ENCODE measurements around the gene DIAPH2.

DIAPH2 gene

DNA sequence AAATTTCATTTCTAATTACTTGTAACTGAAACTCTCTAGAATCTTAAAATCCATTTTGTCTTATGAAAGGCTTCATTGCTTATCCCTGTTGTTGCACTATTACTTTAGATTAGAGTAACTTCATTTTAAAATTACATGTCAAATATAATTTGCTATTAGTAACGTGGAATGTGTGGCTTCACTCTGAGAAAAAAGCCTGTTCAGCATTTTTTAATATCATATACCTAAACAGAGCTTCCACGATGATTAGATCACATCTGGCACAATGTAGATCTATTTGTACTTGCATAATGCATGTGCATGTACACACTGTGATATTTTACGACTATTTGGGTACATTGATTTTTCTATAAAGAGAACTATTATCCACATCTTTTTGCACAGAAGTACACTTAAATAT, 847.2 kb downstream of the DIAPH2 start:
- Histone ChIP-seq H3K27me3 (replicated peaks) (no peaks in the 10 kb centered on the region), H3K27ac (no peak overlapping the region), H3K36me3 (replicated peaks) (no peaks in the 10 kb centered on the region), H3K4me3 (ENCODE audit: low read depth, low read length) (no peak overlapping the region)
- no peak for DNase-seq
- in situ Hi-C loops (cut with HindIII; ENCODE audit: low pct_ligation_motif_present, low sequenced_read_pairs), result no loop called here
- TF ChIP-seq, protein P1, sequence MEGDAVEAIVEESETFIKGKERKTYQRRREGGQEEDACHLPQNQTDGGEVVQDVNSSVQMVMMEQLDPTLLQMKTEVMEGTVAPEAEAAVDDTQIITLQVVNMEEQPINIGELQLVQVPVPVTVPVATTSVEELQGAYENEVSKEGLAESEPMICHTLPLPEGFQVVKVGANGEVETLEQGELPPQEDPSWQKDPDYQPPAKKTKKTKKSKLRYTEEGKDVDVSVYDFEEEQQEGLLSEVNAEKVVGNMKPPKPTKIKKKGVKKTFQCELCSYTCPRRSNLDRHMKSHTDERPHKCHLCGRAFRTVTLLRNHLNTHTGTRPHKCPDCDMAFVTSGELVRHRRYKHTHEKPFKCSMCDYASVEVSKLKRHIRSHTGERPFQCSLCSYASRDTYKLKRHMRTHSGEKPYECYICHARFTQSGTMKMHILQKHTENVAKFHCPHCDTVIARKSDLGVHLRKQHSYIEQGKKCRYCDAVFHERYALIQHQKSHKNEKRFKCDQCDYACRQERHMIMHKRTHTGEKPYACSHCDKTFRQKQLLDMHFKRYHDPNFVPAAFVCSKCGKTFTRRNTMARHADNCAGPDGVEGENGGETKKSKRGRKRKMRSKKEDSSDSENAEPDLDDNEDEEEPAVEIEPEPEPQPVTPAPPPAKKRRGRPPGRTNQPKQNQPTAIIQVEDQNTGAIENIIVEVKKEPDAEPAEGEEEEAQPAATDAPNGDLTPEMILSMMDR (IDR thresholded peaks at IDR 0.05; ENCODE audit: low read depth, low read length, missing control alignments), result no peak

DNA sequence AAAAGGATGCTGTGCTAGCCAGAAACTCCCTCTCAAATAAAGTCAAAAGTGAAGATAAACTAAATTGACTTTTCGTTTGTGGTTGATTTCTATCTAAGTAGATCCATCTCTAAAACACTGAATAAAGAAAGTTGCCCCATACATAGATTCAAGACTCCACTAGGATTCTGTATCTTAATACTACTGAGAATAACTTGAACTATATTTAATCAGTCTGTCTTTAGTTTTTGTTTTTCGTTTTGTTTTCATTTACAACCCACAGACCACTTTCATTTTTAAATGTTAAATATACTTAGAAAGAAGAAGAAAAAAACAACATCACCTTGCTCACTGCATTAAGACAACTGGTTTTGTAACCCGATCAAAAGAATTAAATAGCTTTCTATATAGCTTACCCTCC, 854.1 kb downstream of the DIAPH2 start:
- TF ChIP-seq, protein P1 (IDR thresholded peaks at IDR 0.05; ENCODE audit: low read depth, low read length, missing control alignments), result no peak
- no peak overlapping the region for H3K4me3 ChIP-seq (ENCODE audit: low read depth, low read length)
- no peaks in the 10 kb centered on the region for H3K36me3 ChIP-seq (replicated peaks)
- DNase-seq, result no peak
- H3K27me3 ChIP-seq (replicated peaks), result no peaks in the 10 kb centered on the region
- H3K27ac ChIP-seq, result no peak overlapping the region
- in situ Hi-C loops (cut with HindIII; ENCODE audit: low pct_ligation_motif_present, low sequenced_read_pairs), result no loop called here

DNA sequence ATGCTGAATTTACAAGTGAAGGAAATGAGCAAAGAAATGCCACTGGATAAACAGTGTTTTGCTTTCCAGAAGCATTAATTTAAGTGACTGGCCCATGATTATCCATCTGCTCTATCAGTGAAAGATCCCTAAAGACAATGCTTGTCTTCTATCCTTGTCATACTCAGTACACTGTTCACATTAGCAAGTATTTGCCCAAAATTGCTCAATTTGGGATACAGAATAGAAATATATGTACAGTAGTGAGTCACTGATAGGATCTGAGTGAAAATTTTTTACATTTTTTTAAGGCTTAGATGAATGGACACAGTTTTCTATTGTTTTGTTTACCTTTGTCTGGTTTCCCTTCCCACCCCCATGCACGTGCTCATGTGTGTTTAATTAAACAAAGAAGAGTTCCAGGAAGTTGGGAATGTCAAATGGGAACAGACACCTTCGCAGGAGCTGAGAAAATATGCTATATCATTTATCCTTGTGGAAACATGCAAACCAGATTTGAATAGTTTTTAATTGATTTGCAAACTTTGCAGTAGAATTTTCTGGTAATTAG, 855.4 kb downstream of the DIAPH2 start:
- H3K36me3 ChIP-seq (replicated peaks), result no peaks in the 10 kb centered on the region
- no peaks in the 10 kb centered on the region for H3K27me3 ChIP-seq (replicated peaks)
- in situ Hi-C loops (cut with HindIII; ENCODE audit: low pct_ligation_motif_present, low sequenced_read_pairs), result no loop called here
- DNase-seq, result no peak
- TF ChIP-seq, protein P1 (IDR thresholded peaks at IDR 0.05; ENCODE audit: low read depth, low read length, missing control alignments), result no peak
- no peak overlapping the region for H3K27ac ChIP-seq
- no peak overlapping the region for H3K4me3 ChIP-seq (ENCODE audit: low read depth, low read length)

DNA sequence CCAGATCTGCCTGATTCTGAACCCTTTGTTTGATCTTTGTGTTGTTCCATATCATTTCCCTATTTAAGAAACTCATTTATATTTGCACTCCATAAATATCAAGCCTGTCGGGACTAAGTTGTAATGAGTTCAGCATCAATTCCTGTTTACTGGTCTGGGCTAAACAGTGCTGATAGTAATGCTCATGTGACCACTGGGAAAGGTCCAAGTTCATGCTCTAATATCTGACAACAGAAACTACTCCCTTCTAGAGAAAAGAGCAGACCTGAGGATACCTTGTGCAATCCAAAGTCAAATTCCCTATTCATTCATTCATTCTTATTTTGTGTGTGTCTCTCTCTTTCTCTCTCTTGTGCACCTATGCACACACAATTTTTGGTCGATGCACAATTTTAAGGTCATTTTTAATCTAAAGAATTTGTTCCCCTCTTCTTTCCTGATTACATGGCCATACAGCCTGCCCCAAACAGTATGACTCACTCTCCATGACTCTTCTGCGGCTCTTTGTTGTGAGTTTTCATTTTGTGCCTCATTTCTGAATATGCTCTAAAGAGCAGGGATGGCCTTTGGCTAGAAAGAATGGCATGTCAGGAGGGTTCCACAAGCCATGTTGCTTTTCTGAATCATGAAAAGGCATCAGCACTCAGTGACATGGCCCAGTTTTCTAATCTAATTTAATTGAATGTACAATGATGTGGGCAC, 863.4 kb downstream of the DIAPH2 start:
- Histone ChIP-seq H3K4me3 (ENCODE audit: low read depth, low read length) (no peak overlapping the region), H3K36me3 (replicated peaks) (no peaks in the 10 kb centered on the region), H3K27me3 (replicated peaks) (no peaks in the 10 kb centered on the region), H3K27ac (no peak overlapping the region)
- peak; percentile 52 for DNase-seq
- TF ChIP-seq, protein P1 (IDR thresholded peaks at IDR 0.05; ENCODE audit: low read depth, low read length, missing control alignments), result no peak
- in situ Hi-C loops (cut with HindIII; ENCODE audit: low pct_ligation_motif_present, low sequenced_read_pairs), result no loop called here

DNA sequence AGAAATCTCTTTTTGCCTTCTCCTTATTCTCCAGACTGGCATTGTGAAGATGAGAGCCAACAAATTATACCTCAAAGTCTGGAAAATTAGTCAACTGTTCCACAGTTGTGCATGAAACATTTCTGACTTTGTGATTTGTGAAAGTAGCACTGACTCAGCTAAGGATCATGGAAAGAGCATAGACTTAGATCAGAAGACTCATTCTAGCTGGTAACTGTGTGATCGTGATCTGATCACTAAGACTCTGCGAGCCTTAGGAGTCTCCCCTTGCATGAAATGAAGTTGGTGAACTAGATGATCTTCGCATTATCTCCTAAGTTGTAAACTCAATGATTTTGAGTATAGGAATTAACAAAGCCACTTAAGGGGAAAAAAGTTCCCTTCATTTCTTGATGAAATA, 867.2 kb downstream of the DIAPH2 start:
- Histone ChIP-seq H3K27me3 (replicated peaks) (no peaks in the 10 kb centered on the region), H3K4me3 (ENCODE audit: low read depth, low read length) (no peak overlapping the region), H3K36me3 (replicated peaks) (no peaks in the 10 kb centered on the region), H3K27ac (no peak overlapping the region)
- TF ChIP-seq, protein P1 (IDR thresholded peaks at IDR 0.05; ENCODE audit: low read depth, low read length, missing control alignments), result no peak
- in situ Hi-C loops (cut with HindIII; ENCODE audit: low pct_ligation_motif_present, low sequenced_read_pairs), result no loop called here
- no peak for DNase-seq

DNA sequence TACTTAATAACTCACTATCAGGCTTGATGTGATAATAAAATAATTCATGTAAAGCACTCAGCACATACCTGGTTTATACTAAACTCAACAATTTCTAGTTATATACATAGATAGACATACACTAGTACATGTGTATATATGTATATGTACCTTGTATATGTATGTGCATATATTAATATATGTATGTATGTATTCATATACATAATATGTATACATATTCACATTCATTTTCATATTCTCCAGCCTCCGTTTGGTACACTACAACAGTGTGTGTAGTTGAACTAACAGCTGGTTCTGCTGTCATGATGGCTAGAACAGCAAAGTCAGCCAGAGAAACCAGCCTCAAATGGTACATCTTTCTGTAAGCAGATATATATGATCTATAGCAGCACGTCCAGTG, 869.2 kb downstream of the DIAPH2 start:
- in situ Hi-C loops (cut with HindIII; ENCODE audit: low pct_ligation_motif_present, low sequenced_read_pairs), result no loop called here
- H3K27ac ChIP-seq, result no peak overlapping the region
- TF ChIP-seq, protein P1 (IDR thresholded peaks at IDR 0.05; ENCODE audit: low read depth, low read length, missing control alignments), result no peak
- no peak for DNase-seq
- H3K27me3 ChIP-seq (replicated peaks), result no peaks in the 10 kb centered on the region
- H3K4me3 ChIP-seq (ENCODE audit: low read depth, low read length), result no peak overlapping the region
- H3K36me3 ChIP-seq (replicated peaks), result no peaks in the 10 kb centered on the region

All from brain microvascular endothelial cell (primary cell).